Fibroblast of lung (primary cell): ENCODE results near the gene SLC39A1.
A peak's percentile ranks its signal among the peaks of the same experiment; 100 is the strongest.

ENCODE experiments used
- CTCF ChIP-seq, 2 donors: IDR thresholded peaks in 1 of 2; conservative IDR thresholded peaks in 1 of 2; 1 replicate in 1 of 2; 2 replicates in 1 of 2; pipeline ENCODE4 v1.5.1; 2011 to 2012; ENCODE audit warnings: low read length in 2 of 2, control low read depth in 1 of 2, inconsistent platforms in 1 of 2, low read depth in 1 of 2, mild to moderate bottlenecking in 1 of 2
- EZH2 ChIP-seq: IDR thresholded peaks from 2 replicates; pipeline ENCODE4 v1.5.1; 2012; ENCODE audit warnings: low read length, control low read depth, mild to moderate bottlenecking; ENCODE audit errors: missing control alignments

DNA sequence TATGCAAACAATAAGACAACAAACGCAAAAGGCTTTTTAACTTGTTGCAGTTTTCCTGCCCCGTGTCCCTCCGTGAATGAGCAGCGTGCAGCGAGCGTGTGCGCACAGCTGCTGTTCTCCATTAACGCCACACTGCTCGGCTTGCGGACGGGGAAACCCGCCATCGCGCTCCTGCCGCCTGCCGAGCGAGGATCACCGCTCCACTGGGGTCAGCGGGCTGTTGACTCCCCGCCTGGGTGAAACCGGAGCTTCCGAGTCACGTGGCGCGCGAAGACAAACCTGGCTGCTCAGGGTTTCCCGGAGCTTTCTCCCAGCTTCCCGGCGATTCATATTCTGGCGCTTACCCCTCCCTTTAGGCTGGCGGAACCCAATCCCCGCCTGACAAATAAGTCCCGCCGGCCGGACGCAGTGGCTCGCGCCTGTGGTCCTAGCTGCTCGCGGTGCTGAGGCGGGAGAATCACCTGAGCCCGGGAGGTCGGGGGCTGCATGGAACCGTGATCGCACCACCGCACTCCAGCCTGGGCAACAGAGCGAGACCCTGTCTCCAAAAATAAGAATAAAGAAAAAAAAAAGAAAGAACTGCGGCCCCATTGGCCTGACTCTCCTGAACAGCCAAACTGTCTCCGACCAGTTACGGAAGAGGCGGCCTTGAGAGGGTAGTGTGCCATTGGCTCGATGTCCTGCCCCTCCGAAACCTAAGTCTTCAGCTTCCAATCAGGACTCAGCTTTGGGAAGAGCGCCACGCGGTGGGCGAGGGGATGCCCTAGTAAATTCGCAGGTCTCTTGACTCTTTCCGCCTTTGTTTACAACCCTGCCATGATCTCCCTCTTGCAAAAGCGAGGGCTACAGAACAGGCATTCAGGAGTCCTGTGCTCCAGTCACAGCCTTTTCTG lies 4.0 kb upstream of the SLC39A1 start, which contains the start of gene CREB3L4:
- TF ChIP-seq CTCF (conservative IDR thresholded peaks at IDR 0.05 in 1 of 2, IDR thresholded peaks at IDR 0.05 in 1 of 2; ENCODE audit: low read depth in 1 of 2, low read length in 2 of 2): peak; percentile 29 to 55
- no peak for TF ChIP-seq EZH2
